ENCODE results near the gene GMCL1.
"Not testable (repeated sequence)": the region's sequence is repeated elsewhere in the genome, so short reads cannot be mapped to it uniquely, and the experiment has no call there.

Gene GMCL1

GRCh38 chr2:69828938-69829255 is 563 bp upstream of the GMCL1 start:
- Histone ChIP-seq H3K4me3 (ENCODE audit: insufficient read length, low read depth) (peak overlapping the region; percentile 88), H3K9ac (ENCODE audit: insufficient read length, low read depth) (peak overlapping the region; percentile 82), H3K27me3 (ENCODE audit: insufficient read depth, insufficient read length) (no peaks in the 10 kb centered on the region), H3K4me1 (ENCODE audit: insufficient read depth, insufficient read length) (no peaks in the 10 kb centered on the region), H3K36me3 (ENCODE audit: insufficient read depth, insufficient read length, low read length) (peaks cover 4% of the 10 kb centered on the region), H3K9me3 (ENCODE audit: insufficient read depth, low read length) (no peaks in the 10 kb centered on the region)
- TF ChIP-seq ZNF274 (IDR thresholded peaks at IDR 0.05; ENCODE audit: low read depth, low read length) (no peak), SUZ12 (IDR thresholded peaks at IDR 0.05; ENCODE audit: extremely low read depth, insufficient read depth, insufficient read length) (no peak), YY1 (IDR thresholded peaks at IDR 0.05; ENCODE audit: insufficient read depth, insufficient read length) (no peak)
- peak; percentile 68 for DNase-seq (ENCODE audit: low read depth, low spot score)

DNA sequence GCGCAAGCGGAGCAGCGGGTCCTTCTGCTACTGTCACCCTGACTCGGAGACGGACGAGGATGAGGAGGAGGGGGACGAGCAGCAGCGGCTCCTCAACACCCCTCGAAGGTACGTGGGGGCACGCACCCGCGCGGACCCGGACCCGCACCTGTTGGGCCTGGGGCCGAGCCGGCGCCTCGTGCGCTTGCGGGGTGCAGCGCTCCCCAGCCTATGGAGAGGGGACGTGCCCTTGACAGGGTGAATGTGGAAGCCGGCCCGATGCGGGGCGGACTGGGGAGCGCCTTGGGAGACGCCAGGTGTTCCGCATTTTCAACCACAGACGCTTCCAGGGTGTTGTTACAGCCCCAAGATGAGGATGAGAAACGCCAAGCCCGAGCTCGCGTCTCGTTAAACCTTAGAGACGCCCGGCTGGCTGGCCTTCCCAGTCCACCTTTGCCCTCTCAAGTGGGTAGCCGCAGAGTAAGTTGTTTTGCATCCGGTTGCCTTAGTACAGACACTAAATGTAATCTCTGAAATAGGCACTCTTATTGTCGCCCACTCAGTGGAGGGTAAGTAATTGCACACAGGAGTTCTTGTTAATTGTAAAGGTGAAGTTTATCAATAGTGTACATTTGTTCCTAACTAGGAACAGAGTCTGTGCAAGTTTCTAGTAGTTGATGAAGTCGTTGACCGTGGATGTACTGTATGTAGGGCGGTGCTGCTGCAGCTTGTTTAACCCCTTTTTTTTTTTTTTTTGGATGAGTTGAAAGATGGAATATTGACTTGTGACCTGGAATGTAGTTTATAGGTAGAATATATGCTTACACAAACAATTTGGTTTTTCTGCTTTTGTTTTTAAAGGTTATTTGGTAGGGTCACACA is 815 bp downstream of the GMCL1 start:
- no peaks in the 10 kb centered on the region for H3K4me1 ChIP-seq (ENCODE audit: insufficient read depth, insufficient read length)
- peak overlapping the region; percentile 92 for H3K9ac ChIP-seq (ENCODE audit: insufficient read length, low read depth)
- TF ChIP-seq ZNF274 (IDR thresholded peaks at IDR 0.05; ENCODE audit: low read depth, low read length) = no peak
- no peak for TF ChIP-seq YY1 (IDR thresholded peaks at IDR 0.05; ENCODE audit: insufficient read depth, insufficient read length)
- no peak for TF ChIP-seq SUZ12 (IDR thresholded peaks at IDR 0.05; ENCODE audit: extremely low read depth, insufficient read depth, insufficient read length)
- H3K9me3 ChIP-seq (ENCODE audit: insufficient read depth, low read length) = no peaks in the 10 kb centered on the region
- H3K36me3 ChIP-seq (ENCODE audit: insufficient read depth, insufficient read length, low read length) = peaks cover 4% of the 10 kb centered on the region
- DNase-seq (ENCODE audit: low read depth, low spot score) = no peak
- H3K27me3 ChIP-seq (ENCODE audit: insufficient read depth, insufficient read length) = no peaks in the 10 kb centered on the region
- H3K4me3 ChIP-seq (ENCODE audit: insufficient read length, low read depth) = peak overlapping the region; percentile 88

DNA sequence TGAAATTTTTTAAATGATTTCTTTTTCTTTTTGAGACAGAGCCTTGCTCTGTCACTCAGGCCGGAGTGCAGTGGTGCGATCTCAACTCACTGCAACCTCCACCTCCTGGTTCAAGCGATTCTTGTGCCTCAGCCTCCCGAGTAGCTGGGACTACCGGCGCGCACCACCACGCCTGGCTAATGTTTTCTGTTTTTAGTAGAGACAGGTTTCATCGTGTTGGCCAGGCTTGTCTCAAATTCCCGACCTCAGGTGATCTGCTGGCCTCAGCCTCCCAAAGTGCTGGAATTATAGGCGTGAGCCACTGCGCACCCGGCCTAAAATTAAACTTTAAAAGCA is 1.4 kb downstream of the GMCL1 start:
- not testable (repeated sequence) for DNase-seq (ENCODE audit: low read depth, low spot score); H3K9me3 ChIP-seq (ENCODE audit: insufficient read depth, low read length); H3K9ac ChIP-seq (ENCODE audit: insufficient read length, low read depth); H3K4me1 ChIP-seq (ENCODE audit: insufficient read depth, insufficient read length); H3K27me3 ChIP-seq (ENCODE audit: insufficient read depth, insufficient read length); H3K36me3 ChIP-seq (ENCODE audit: insufficient read depth, insufficient read length, low read length)
- peak overlapping the region; percentile 88 for H3K4me3 ChIP-seq (ENCODE audit: insufficient read length, low read depth)

DNA sequence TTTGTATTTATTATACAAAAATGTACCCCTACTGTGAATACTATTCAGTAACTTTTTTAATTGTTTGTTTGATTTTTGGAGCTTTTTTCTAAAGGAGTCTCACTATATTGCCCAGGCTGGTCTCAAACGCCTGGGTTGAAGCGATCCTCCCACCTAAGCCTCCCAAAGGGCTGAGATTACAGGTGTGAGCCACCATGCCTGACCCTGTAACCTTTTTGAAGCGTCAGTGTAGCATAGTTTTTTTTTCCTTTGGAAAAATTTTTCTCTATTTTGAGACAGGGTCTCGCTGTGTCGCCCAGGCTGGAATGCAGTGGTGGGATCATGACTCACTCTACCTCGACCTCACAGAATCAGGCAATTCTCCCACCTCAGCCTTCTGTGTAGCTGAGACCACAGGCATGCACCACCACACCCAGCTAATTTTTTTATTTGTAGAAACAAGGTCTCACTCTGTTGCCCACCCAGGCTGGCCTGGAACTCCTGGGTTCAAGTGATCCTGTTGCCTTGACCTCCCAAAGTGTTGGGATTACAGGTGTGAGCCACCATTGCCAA is 2.0 kb downstream of the GMCL1 start:
- Histone ChIP-seq H3K9me3 (ENCODE audit: insufficient read depth, low read length) (no peaks in the 10 kb centered on the region), H3K4me1 (ENCODE audit: insufficient read depth, insufficient read length) (no peaks in the 10 kb centered on the region), H3K4me3 (ENCODE audit: insufficient read length, low read depth) (no peak overlapping the region), H3K9ac (ENCODE audit: insufficient read length, low read depth) (no peak overlapping the region), H3K27me3 (ENCODE audit: insufficient read depth, insufficient read length) (no peaks in the 10 kb centered on the region), H3K36me3 (ENCODE audit: insufficient read depth, insufficient read length, low read length) (peaks cover 4% of the 10 kb centered on the region)
- TF ChIP-seq ZNF274 (IDR thresholded peaks at IDR 0.05; ENCODE audit: low read depth, low read length) (no peak), SUZ12 (IDR thresholded peaks at IDR 0.05; ENCODE audit: extremely low read depth, insufficient read depth, insufficient read length) (no peak), YY1 (IDR thresholded peaks at IDR 0.05; ENCODE audit: insufficient read depth, insufficient read length) (no peak)
- no peak for DNase-seq (ENCODE audit: low read depth, low spot score)

DNA sequence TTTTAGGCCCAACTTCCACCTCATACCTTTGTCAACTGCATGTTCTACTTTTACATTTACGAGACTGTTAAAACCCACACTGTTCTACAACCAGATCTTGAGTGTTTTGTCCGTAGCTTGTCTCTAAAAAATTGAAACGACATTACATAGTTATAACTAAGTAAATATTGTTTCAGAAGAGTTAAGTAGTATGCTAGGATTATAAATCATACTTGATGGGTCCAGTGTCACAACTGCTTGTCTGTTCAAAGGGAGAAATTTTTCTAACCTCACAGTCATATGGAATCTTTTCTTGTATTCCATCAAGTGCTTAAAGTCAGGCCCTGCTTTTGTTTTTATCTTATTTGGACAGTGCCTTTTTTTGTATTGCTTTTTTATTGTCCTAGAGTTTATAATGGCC is 4.3 kb downstream of the GMCL1 start:
- H3K36me3 ChIP-seq (ENCODE audit: insufficient read depth, insufficient read length, low read length) = peaks cover 11% of the 10 kb centered on the region
- TF ChIP-seq YY1 (IDR thresholded peaks at IDR 0.05; ENCODE audit: insufficient read depth, insufficient read length) (no peak), SUZ12 (IDR thresholded peaks at IDR 0.05; ENCODE audit: extremely low read depth, insufficient read depth, insufficient read length) (no peak), ZNF274 (IDR thresholded peaks at IDR 0.05; ENCODE audit: low read depth, low read length) (no peak)
- H3K9me3 ChIP-seq (ENCODE audit: insufficient read depth, low read length) = no peaks in the 10 kb centered on the region
- H3K9ac ChIP-seq (ENCODE audit: insufficient read length, low read depth) = no peak overlapping the region
- H3K4me1 ChIP-seq (ENCODE audit: insufficient read depth, insufficient read length) = no peaks in the 10 kb centered on the region
- H3K4me3 ChIP-seq (ENCODE audit: insufficient read length, low read depth) = no peak overlapping the region
- H3K27me3 ChIP-seq (ENCODE audit: insufficient read depth, insufficient read length) = no peaks in the 10 kb centered on the region
- no peak for DNase-seq (ENCODE audit: low read depth, low spot score)

GRCh38 chr2:69835666-69836065 is 6.2 kb downstream of the GMCL1 start:
- Histone ChIP-seq H3K9ac (ENCODE audit: insufficient read length, low read depth) (no peak overlapping the region), H3K4me1 (ENCODE audit: insufficient read depth, insufficient read length) (no peaks in the 10 kb centered on the region), H3K27me3 (ENCODE audit: insufficient read depth, insufficient read length) (no peaks in the 10 kb centered on the region), H3K4me3 (ENCODE audit: insufficient read length, low read depth) (no peak overlapping the region), H3K9me3 (ENCODE audit: insufficient read depth, low read length) (no peaks in the 10 kb centered on the region), H3K36me3 (ENCODE audit: insufficient read depth, insufficient read length, low read length) (peaks cover 20% of the 10 kb centered on the region)
- TF ChIP-seq YY1 (IDR thresholded peaks at IDR 0.05; ENCODE audit: insufficient read depth, insufficient read length) = no peak
- TF ChIP-seq ZNF274 (IDR thresholded peaks at IDR 0.05; ENCODE audit: low read depth, low read length) = no peak
- TF ChIP-seq SUZ12 (IDR thresholded peaks at IDR 0.05; ENCODE audit: extremely low read depth, insufficient read depth, insufficient read length) = no peak
- DNase-seq (ENCODE audit: low read depth, low spot score) = no peak

DNA sequence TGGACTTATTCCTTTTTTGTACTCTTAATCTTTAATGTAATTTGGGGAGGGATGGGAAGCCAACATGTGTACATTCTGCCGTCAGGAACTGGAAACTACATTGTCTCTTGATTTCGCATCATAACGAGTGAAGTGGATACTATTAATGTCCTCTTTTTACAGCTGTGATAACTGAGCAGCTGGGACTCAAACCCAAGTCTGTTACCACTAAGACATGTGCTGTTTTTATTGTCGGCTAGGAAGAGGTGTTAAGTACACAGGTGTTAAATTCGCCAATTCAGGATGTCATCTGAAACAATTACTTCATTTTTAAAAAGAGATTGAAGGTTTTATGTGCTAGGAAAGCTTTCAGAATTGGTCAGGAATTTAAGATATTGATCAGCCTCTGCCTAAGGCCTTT is 6.9 kb downstream of the GMCL1 start:
- H3K9me3 ChIP-seq (ENCODE audit: insufficient read depth, low read length) = no peaks in the 10 kb centered on the region
- peaks cover 22% of the 10 kb centered on the region for H3K36me3 ChIP-seq (ENCODE audit: insufficient read depth, insufficient read length, low read length)
- no peaks in the 10 kb centered on the region for H3K27me3 ChIP-seq (ENCODE audit: insufficient read depth, insufficient read length)
- DNase-seq (ENCODE audit: low read depth, low spot score) = no peak
- TF ChIP-seq SUZ12 (IDR thresholded peaks at IDR 0.05; ENCODE audit: extremely low read depth, insufficient read depth, insufficient read length) (no peak), YY1 (IDR thresholded peaks at IDR 0.05; ENCODE audit: insufficient read depth, insufficient read length) (no peak), ZNF274 (IDR thresholded peaks at IDR 0.05; ENCODE audit: low read depth, low read length) (no peak)
- H3K4me1 ChIP-seq (ENCODE audit: insufficient read depth, insufficient read length) = no peaks in the 10 kb centered on the region
- no peak overlapping the region for H3K4me3 ChIP-seq (ENCODE audit: insufficient read length, low read depth)
- H3K9ac ChIP-seq (ENCODE audit: insufficient read length, low read depth) = no peak overlapping the region

Measured in NT2/D1 (cell line).